Measurements from ENCODE around the gene HSF2BP. TPM values are rescaled to one million over a fixed set of nuclear protein-coding genes. Genes with fewer than 3 reads are reported as not detected.
"Not testable (repeated sequence)": the region's sequence is repeated elsewhere in the genome, so short reads cannot be mapped to it uniquely, and the experiment has no call there.

HSF2BP gene
- total RNA-seq, 2 experiments from 2014 or later: 1.5 TPM

- Mint-ChIP-seq H3K4me3 (no peak overlapping the region), H3K27me3 (no peaks in the 10 kb centered on the region), H3K27ac (no peak overlapping the region), H3K36me3 (ENCODE audit: low read depth) (peaks cover 7% of the 10 kb centered on the region), H3K9me3 (peaks cover 5% of the 10 kb centered on the region), H3K4me1 (ENCODE audit: low read depth) (no peaks in the 10 kb centered on the region)
- TF ChIP-seq CTCF (IDR thresholded peaks at IDR 0.05): no peak
- intact Hi-C loops (cut with micrococcal nuclease): no loop called here
- DNase-seq (no peak), ATAC-seq (no peak)
- POLR2A ChIA-PET: no interaction called here
- CTCF ChIA-PET: no interaction called here
Observed at GRCh38 chr21:43623588-43623987, 35.7 kb downstream of the HSF2BP start.

GRCh38 chr21:43622796-43623195, 36.5 kb downstream of the HSF2BP start:
- intact Hi-C loops (cut with micrococcal nuclease): no loop called here

GRCh38 chr21:43619856-43620255, 39.4 kb downstream of the HSF2BP start:
- no peak for DNase-seq
- no peak for TF ChIP-seq CTCF (IDR thresholded peaks at IDR 0.05)
- H3K27ac Mint-ChIP-seq: no peak overlapping the region
- ATAC-seq: no peak
- H3K36me3 Mint-ChIP-seq (ENCODE audit: low read depth): peaks cover 5% of the 10 kb centered on the region
- H3K27me3 Mint-ChIP-seq: no peaks in the 10 kb centered on the region
- H3K4me1 Mint-ChIP-seq (ENCODE audit: low read depth): no peaks in the 10 kb centered on the region
- POLR2A ChIA-PET: no interaction called here
- intact Hi-C loops (cut with micrococcal nuclease): no loop called here
- no peak overlapping the region for H3K4me3 Mint-ChIP-seq
- H3K9me3 Mint-ChIP-seq: peaks cover 5% of the 10 kb centered on the region
- CTCF ChIA-PET: no interaction called here

More at GRCh38 chr21:43622796-43623195, 36.5 kb downstream of the HSF2BP start:
- H3K27ac Mint-ChIP-seq: no peak overlapping the region
- no peak for TF ChIP-seq CTCF (IDR thresholded peaks at IDR 0.05)
- H3K9me3 Mint-ChIP-seq: peaks cover 5% of the 10 kb centered on the region
- no peak for DNase-seq
- no peak for ATAC-seq
- H3K4me3 Mint-ChIP-seq: no peak overlapping the region
- H3K4me1 Mint-ChIP-seq (ENCODE audit: low read depth): no peaks in the 10 kb centered on the region
- peaks cover 5% of the 10 kb centered on the region for H3K36me3 Mint-ChIP-seq (ENCODE audit: low read depth)
- ChIA-PET POLR2A (no interaction called here), CTCF (interaction anchor here (0.6 kb wide), 1 partner anchor 303 kb away, joined by 3 read pairs; no protein-coding TSS in a partner anchor)
- H3K27me3 Mint-ChIP-seq: no peaks in the 10 kb centered on the region

- H3K36me3 Mint-ChIP-seq (ENCODE audit: low read depth): peaks cover 5% of the 10 kb centered on the region
- H3K27me3 Mint-ChIP-seq: no peaks in the 10 kb centered on the region
- CTCF ChIA-PET: no interaction called here
- H3K4me3 Mint-ChIP-seq: no peak overlapping the region
- DNase-seq: no peak
- no peak overlapping the region for H3K27ac Mint-ChIP-seq
- TF ChIP-seq CTCF (IDR thresholded peaks at IDR 0.05): no peak
- POLR2A ChIA-PET: no interaction called here
- intact Hi-C loops (cut with micrococcal nuclease): no loop called here
- no peaks in the 10 kb centered on the region for H3K4me1 Mint-ChIP-seq (ENCODE audit: low read depth)
- H3K9me3 Mint-ChIP-seq: peaks cover 5% of the 10 kb centered on the region
- no peak for ATAC-seq
Observed at GRCh38 chr21:43619344-43619743, 39.9 kb downstream of the HSF2BP start.

- intact Hi-C loops (cut with micrococcal nuclease): no loop called here
- H3K27me3 Mint-ChIP-seq: no peaks in the 10 kb centered on the region
- H3K27ac Mint-ChIP-seq: no peak overlapping the region
- ChIA-PET POLR2A (no interaction called here), CTCF (no interaction called here)
- no peak for TF ChIP-seq CTCF (IDR thresholded peaks at IDR 0.05)
- ATAC-seq: no peak
- H3K4me1 Mint-ChIP-seq (ENCODE audit: low read depth): peaks cover under 1% of the 10 kb centered on the region
- peaks cover 5% of the 10 kb centered on the region for H3K36me3 Mint-ChIP-seq (ENCODE audit: low read depth)
- DNase-seq: no peak
- peaks cover 5% of the 10 kb centered on the region for H3K9me3 Mint-ChIP-seq
- H3K4me3 Mint-ChIP-seq: no peak overlapping the region
Observed at GRCh38 chr21:43618940-43619339, 40.3 kb downstream of the HSF2BP start.

GRCh38 chr21:43616861-43617260, 42.4 kb downstream of the HSF2BP start:
- CTCF ChIA-PET; H3K4me1 Mint-ChIP-seq (ENCODE audit: low read depth); H3K36me3 Mint-ChIP-seq (ENCODE audit: low read depth); H3K9me3 Mint-ChIP-seq; DNase-seq; H3K27me3 Mint-ChIP-seq; intact Hi-C loops (cut with micrococcal nuclease); POLR2A ChIA-PET; H3K4me3 Mint-ChIP-seq; H3K27ac Mint-ChIP-seq; ATAC-seq: not testable (repeated sequence)

Data from activated CD8-positive, alpha-beta T cell treated with anti-CD3 and anti-CD28 coated beads for 36 hours (primary cell).